GM21526 (cell line): ENCODE data around the gene RABGAP1L.
"Not testable (repeated sequence)": the region's sequence is repeated elsewhere in the genome, so short reads cannot be mapped to it uniquely, and the experiment has no call there.

ENCODE experiments used
- ATAC-seq: cut with Tn5 transposase; IDR thresholded peaks from one replicate; pipeline ENCODE4 v1.9.1; 2021; ENCODE audit warnings: moderate library complexity; ENCODE audit not compliant: unreplicated experiment, low FRiP score

RABGAP1L gene

DNA sequence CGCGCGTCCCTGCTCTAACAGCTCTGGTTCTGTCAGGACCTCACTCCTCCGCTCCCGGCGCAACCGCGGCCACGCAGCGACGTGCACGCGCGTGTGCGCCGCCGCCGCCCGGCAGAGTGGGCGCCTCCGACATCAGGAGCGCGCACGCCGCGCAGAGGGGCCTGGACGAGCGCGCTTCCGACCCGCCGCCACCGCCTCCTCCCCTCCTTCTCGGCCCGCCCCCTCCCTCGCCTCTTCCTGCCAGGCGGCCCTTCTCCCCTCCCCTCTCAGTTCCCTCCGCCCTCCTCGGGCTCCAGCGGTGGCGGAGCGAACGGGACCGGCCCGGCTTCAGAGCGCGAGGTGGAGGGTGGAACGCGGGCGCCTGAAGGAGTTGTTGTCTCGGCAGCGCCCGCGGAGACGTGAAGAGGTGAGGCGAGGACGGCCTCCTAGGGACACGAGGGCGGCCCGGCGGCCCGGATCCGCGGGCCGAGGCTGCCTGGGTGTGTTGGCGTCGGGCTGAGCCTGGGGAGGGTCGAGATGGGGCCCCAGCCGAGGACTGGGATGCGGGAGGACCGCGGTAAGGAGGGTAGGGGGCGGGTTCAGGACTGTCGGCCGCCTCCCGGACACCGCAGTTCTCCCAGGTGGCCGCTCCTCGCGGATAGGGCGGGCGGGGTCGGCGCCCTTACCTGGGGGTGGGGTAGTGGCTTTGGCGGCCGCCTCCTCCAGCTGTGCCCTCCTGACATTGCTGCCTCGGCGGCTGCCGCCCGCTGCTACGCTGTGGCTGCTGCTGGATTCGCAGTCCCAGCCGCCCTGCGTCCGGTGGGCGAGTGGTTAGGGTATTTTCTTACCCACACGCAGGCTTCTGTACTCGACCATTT lies at the start of gene RABGAP1L:
Gene RABGAP1L, plus strand, starts transcription at position 269 of the 857 bp plus-strand sequence.
- peak; percentile 51 for ATAC-seq

DNA sequence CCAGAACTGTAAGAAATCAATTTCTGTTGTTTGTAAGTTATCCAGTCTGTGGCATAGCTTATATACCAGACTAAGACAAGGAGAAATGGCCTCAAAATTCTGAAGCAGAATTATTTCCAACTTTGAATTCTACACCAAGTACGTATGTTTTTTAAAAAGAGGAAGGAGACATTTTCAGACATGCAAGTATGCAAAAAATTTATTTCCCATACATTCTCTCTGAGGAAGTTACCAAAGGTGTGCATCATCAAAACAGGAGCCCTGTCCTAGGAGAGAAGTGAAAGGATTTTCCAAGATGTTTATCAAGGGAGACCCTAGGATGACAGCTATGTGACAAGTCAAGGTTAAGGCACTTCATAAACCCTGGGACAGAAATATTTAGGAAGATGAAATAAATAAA lies 49.3 kb upstream of the RABGAP1L start:
- no peak for ATAC-seq

DNA sequence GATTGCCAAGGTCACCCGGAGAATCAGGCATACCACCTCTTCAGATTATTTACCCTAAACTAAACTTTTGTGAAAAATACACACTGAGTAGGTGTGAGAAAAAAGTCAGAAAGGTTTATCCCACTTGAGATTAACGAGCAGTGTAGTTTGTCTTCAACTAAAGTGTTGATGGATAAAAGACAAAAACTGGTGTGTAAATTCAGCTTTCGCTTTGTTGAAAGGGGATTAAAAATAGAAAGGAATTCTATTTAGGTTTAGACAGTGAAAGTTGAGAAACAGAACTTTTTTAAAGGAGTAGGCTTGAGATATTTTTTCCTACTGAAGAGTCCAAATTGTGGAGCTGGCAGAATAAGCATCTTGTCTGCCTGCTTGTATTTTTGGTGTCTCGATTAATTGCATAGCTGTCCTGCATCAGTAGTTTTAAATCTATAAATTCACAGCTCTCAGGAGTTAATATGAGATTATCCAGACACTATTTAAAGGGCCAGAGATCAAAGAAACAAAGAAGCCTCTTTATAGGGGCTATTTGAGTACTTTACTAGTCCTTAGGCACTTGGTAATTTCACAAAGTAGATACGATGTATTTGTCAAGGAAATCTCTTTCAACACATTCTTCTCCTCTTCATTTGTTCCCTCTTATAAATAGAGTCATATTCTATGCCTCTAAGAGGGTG lies 46.7 kb upstream of the RABGAP1L start:
- no peak for ATAC-seq

- no peak for ATAC-seq
These were observed 45.2 kb upstream of the RABGAP1L start for GRCh38 chr1:174114106-174114505.

- peak; percentile 72 for ATAC-seq
These were observed 44.4 kb upstream of the RABGAP1L start for GRCh38 chr1:174114788-174115448.

GRCh38 chr1:174116042-174116441 lies 43.3 kb upstream of the RABGAP1L start:
- ATAC-seq, result no peak

DNA sequence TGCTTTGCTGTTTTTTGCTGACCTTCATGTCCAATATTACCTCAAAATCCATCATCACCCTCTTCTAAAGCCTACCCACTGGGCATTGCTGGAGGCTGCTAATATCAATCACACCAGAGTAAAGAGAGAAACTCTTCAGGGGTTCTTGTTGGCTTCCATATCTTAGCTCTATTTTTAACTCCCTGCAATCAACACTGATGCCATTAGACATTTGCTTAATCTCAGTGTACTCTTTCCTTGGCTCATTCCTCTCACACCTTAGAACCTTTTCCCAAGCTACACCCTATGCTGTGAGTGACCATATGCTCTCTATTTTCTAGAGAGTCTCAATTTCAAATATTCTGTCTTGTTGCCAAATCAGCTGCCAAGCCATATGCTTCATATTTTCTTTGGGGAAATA lies 40.6 kb upstream of the RABGAP1L start:
- no peak for ATAC-seq

GRCh38 chr1:174122318-174122717 lies 37.0 kb upstream of the RABGAP1L start:
- not testable (repeated sequence) for ATAC-seq

DNA sequence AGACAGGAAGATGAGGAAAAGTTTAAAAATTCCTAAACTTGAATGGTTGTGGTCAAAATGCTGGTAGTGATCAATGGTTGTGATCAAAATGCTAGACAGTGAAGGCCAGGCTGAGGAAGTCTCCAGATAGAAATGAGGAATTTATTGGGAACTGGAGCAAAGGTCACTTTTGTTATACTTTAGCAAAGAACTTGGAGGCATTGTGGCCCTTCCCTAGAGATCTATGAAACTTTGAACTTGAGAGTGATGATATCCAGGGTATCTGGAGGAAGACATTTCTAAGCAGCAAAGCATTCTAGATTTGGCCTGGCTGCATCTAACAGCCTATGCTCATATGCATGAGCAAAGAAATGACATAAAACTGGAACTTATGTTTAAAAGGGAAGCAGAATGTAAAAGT lies 35.5 kb upstream of the RABGAP1L start:
- no peak for ATAC-seq

DNA sequence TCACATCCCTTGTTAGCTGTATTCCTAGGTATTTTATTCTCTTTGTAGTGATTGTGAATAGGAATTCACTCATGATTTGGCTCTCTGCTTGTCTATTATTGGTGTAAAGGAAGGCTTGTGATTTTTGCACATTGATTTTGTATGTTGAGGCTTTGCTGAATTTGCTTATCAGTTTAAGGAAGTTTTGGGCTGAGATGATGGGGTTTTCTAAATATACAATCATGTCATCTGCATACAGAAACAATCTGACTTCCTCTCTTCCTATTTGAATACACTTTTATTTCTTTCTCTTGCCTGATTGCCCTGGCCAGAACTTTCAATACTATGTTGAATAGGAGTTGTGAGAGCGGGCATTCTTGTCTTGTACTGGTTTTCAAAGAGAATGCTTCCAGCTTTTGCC lies 32.1 kb upstream of the RABGAP1L start:
- not testable (repeated sequence) for ATAC-seq

GRCh38 chr1:174131032-174131638 lies 28.2 kb upstream of the RABGAP1L start:
- ATAC-seq, result no peak

- no peak for ATAC-seq
These were observed 25.2 kb upstream of the RABGAP1L start for GRCh38 chr1:174134003-174134659.

GRCh38 chr1:174135211-174135610 lies 24.1 kb upstream of the RABGAP1L start:
- ATAC-seq, result no peak

DNA sequence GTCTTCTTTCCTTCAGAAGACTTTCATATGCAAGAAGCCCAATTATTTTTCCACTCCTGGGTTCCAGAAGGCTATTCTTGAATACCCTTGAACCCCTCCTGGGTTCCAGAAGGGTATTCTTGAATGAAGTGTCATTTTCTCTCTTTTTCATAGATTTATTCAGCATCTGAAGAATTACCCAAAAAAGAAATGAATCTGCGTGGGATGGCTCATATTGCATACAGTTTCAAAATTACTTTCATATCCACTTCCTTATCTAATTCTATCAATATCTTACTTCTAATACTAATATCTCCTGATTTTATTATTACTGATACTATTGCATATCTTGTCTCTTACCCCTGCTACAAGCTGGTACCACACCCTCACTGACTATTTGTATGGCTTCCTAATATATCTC lies 22.6 kb upstream of the RABGAP1L start:
- ATAC-seq, result no peak

- ATAC-seq, result no peak
These were observed 16.5 kb upstream of the RABGAP1L start for GRCh38 chr1:174142836-174143235.

DNA sequence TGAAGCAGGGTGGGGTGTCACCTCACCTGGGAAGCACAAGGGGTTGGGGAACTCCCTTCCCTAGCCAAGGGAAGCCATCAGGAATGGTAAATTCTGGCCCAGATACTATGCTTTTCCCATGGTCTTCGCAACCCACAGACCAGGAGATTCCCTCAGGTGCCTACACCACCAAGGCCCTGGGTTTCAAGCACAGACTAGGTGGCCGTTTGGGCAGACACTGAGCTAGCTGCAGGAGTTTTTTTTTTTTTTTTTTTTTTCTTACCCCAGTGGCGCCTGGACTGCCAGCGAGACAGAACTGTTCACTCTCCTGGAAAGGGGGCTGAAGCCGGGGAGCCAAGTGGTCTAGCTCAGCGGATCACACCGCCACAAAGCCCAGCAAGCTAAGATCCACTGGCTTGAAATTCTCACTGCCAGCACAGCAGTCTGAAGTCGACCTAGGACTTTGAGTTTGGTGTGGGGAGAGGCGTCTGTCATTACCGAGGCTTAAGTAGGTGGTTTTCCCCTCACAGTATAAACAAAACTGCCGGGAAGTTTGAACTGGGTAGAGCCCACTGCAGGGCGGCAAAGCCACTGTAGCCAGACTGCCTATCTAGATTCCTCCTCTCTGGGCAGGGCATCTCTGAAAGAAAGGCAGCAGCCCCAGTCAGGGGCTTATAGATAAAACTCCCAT lies 15.5 kb upstream of the RABGAP1L start:
- ATAC-seq, result not testable (repeated sequence)

DNA sequence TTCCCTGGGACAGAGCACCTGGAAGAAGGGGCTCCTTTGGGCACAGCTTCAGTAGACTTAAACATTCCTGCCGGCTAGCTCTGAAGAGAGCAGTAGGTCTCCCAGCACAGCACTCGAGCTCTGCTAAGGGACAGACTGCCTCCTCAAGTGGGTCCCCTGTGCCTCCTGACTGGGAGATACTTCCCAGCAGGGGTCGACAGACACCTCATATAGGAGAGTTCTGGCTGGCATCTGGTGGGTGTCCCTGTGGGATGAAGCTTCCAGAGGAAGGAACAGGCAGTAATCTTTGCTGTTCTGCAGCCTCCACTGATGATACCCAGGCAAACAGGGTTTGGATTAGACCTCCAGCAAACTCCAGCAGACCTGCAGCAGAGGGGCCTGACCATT lies 14.9 kb upstream of the RABGAP1L start:
- ATAC-seq, result not testable (repeated sequence)

DNA sequence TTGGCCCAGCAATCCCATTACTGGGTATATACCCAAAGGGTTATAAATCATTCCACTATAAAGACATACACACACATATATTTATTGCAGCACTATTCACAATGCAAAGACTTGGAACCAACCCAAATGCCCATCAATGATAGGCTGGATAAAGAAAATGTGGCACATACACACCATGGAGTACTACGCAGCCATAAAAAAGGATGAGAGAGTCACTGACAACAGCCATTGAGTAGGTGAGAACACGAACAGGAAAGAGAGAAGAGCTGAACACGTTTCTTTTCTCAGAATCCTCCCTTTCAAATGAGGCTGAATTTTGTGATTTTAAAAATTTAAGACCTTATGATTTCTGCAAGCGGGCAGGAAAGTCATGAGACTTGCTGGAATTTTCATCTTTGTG lies 10.1 kb upstream of the RABGAP1L start:
- no peak for ATAC-seq

DNA sequence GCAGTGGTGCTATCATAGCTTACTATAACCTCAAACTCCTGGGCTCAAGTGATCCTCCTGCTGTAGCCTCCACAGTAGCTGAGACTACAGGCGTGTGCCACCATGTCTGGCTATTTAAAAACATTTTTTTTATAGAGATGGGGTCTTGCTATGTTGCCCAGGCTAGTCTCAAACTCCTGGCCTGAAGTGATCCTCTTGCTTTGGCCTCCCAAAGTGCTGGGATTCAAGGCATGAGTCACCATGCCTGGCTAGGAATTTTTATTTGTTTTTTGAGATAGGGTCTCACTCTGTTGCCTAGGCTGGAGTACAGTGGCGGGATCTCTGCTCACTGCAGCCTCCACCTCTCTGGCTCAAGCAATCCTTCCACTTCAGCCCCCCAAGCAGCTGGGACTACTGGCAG lies 8.8 kb upstream of the RABGAP1L start:
- no peak for ATAC-seq

GRCh38 chr1:174152427-174152826 lies 6.9 kb upstream of the RABGAP1L start:
- ATAC-seq, result no peak
